Peyer's patch (tissue), 4 donors: ENCODE data around the gene TNS4. TPM values are rescaled to one million over a fixed set of nuclear protein-coding genes. Genes with fewer than 3 reads are reported as not detected.
A peak's percentile ranks its signal among the peaks of the same experiment; 100 is the strongest.

Source experiments
- DNase-seq, 3 donors: peaks; one replicate each; pipeline ENCODE4 v3.0.0-alpha.2; 2017 to 2019
- H3K27ac ChIP-seq, 4 donors: fragments of 200-600 bp; sonication (generic); one replicate each; pipeline ENCODE4 v1.5.1; 2016 to 2019
- H3K27me3 ChIP-seq, 2 donors: fragments of 200-600 bp; sonication (generic); one replicate each; pipeline ENCODE4 v1.5.1; 2019
- H3K36me3 ChIP-seq, 3 donors: fragments of 200-600 bp; sonication (generic); one replicate each; pipeline ENCODE4 v1.5.1; 2016 to 2019
- H3K4me1 ChIP-seq, 4 donors: fragments of 200-600 bp; sonication (generic); one replicate each; pipeline ENCODE4 v1.5.1; 2016 to 2019
- H3K4me3 ChIP-seq, 4 donors: fragments of 200-600 bp; sonication (generic); 1 replicate in 3 of 4; 2 replicates in 1 of 4; pipeline ENCODE4 v1.5.1; 2016 to 2019; ENCODE audit warnings: mild to moderate bottlenecking in 1 of 4
- H3K9me3 ChIP-seq, 4 donors: fragments of 200-600 bp; sonication (generic); one replicate each; pipeline ENCODE4 v1.5.1; 2016 to 2019; ENCODE audit warnings: mild to moderate bottlenecking in 1 of 4
- CTCF ChIP-seq, 6 experiments: fragments of 450-650 bp in 4 of 6; fragments of 200-600 bp in 2 of 6; sonication (generic) in 1 of 6; IDR thresholded peaks; one replicate each; pipeline ENCODE4 v1.5.1; 2017 to 2019; ENCODE audit warnings: antibody characterized with exemption in 6 of 6, mild to moderate bottlenecking in 3 of 6, moderate library complexity in 1 of 6
- POLR2A ChIP-seq, 2 donors: fragments of 450-650 bp; IDR thresholded peaks; one replicate each; pipeline ENCODE4 v1.5.1; 2017; ENCODE audit warnings: antibody characterized with exemption in 2 of 2, mild to moderate bottlenecking in 2 of 2, moderate library complexity in 2 of 2
- total RNA-seq, 4 donors: library from RNA; depleted of rRNA; stranded (reverse); fragments of >200 nt; gene quantifications; one replicate each; pipeline ENCODE4 v1.1.0, GENCODE V29; 2016

TNS4 gene
- total RNA-seq, 4 donors from 2014 or later, result 0.54 to 2.5 (median 1.7) TPM

GRCh38 chr17:40498281-40499084, 2.9 kb downstream of the TNS4 start:
- Histone ChIP-seq H3K27me3 (no peaks in the 10 kb centered on the region), H3K36me3 (no peaks in the 10 kb centered on the region), H3K4me1 (peaks cover 0 to 26% (median 3%) of the 10 kb centered on the region in 4 donors), H3K9me3 (no peaks in the 10 kb centered on the region), H3K4me3 (no peak overlapping the region), H3K27ac (peak overlapping the region in 2 of 4 donors; percentile 1 to 66)
- no peak for TF ChIP-seq POLR2A (IDR thresholded peaks at IDR 0.05)
- no peak for TF ChIP-seq CTCF (IDR thresholded peaks at IDR 0.05)
- DNase-seq, result peak in 1 of 3 donors; percentile 13

GRCh38 chr17:40497695-40498094, 3.7 kb downstream of the TNS4 start:
- Histone ChIP-seq H3K27ac (peak overlapping the region in 1 of 4 donors; percentile 1), H3K4me1 (peaks cover 0 to 26% (median 3%) of the 10 kb centered on the region in 4 donors), H3K27me3 (no peaks in the 10 kb centered on the region), H3K36me3 (no peaks in the 10 kb centered on the region), H3K9me3 (no peaks in the 10 kb centered on the region), H3K4me3 (no peak overlapping the region)
- TF ChIP-seq CTCF (IDR thresholded peaks at IDR 0.05) (no peak), POLR2A (IDR thresholded peaks at IDR 0.05) (no peak)
- DNase-seq, result no peak

- no peaks in the 10 kb centered on the region for H3K27me3 ChIP-seq
- no peak for DNase-seq
- H3K27ac ChIP-seq, result no peak overlapping the region
- no peak overlapping the region for H3K4me3 ChIP-seq
- no peaks in the 10 kb centered on the region for H3K36me3 ChIP-seq
- H3K9me3 ChIP-seq, result no peaks in the 10 kb centered on the region
- TF ChIP-seq POLR2A (IDR thresholded peaks at IDR 0.05) (no peak), CTCF (IDR thresholded peaks at IDR 0.05) (no peak)
- peaks cover 0 to 26% (median 3%) of the 10 kb centered on the region in 4 donors for H3K4me1 ChIP-seq
Measured at GRCh38 chr17:40496634-40497420, 4.6 kb downstream of the TNS4 start.

- no peak for DNase-seq
- Histone ChIP-seq H3K4me1 (peaks cover 0 to 26% (median 3%) of the 10 kb centered on the region in 4 donors), H3K9me3 (no peaks in the 10 kb centered on the region), H3K27ac (no peak overlapping the region), H3K36me3 (no peaks in the 10 kb centered on the region), H3K4me3 (no peak overlapping the region), H3K27me3 (no peaks in the 10 kb centered on the region)
- TF ChIP-seq POLR2A (IDR thresholded peaks at IDR 0.05) (no peak), CTCF (IDR thresholded peaks at IDR 0.05) (no peak)
Measured at GRCh38 chr17:40496170-40496569, 5.3 kb downstream of the TNS4 start.

GRCh38 chr17:40495140-40495539, 6.3 kb downstream of the TNS4 start:
- Histone ChIP-seq H3K9me3 (no peaks in the 10 kb centered on the region), H3K27me3 (no peaks in the 10 kb centered on the region), H3K4me3 (no peak overlapping the region), H3K36me3 (no peaks in the 10 kb centered on the region), H3K4me1 (peaks cover 0 to 24% (median 5%) of the 10 kb centered on the region in 4 donors), H3K27ac (no peak overlapping the region)
- no peak for TF ChIP-seq CTCF (IDR thresholded peaks at IDR 0.05)
- TF ChIP-seq POLR2A (IDR thresholded peaks at IDR 0.05), result no peak
- no peak for DNase-seq
